ENCODE measurements around the gene PGM2. TPM values are rescaled to one million over a fixed set of nuclear protein-coding genes. Genes with fewer than 3 reads are reported as not detected.
"Not testable (repeated sequence)": the region's sequence is repeated elsewhere in the genome, so short reads cannot be mapped to it uniquely, and the experiment has no call there.

Gene PGM2
- 11.5 TPM for total RNA-seq
- long read RNA-seq, transcript PGM2-201 (14 exons, 3,264 nt), result major isoform, 5 of 10 reads
- long read RNA-seq, partial matches to known transcripts, result 1 of 10 reads
- long read RNA-seq, other reads (novel, unspliced or antisense), result 4 of 10 reads

GRCh38 chr4:37826295-37827029 lies at the start of gene PGM2:
PGM2 (plus strand) TSS chr4:37826686; CDS start chr4:37826733, 47 bp downstream.
- Histone ChIP-seq H3K27me3 (ENCODE audit: low read depth) (no peaks in the 10 kb centered on the region), H3K4me1 (peaks cover 69% of the 10 kb centered on the region), H3K27ac (replicated peaks) (peak within 1 kb of the TSS; percentile 92), H3K9me3 (replicated peaks) (no peaks in the 10 kb centered on the region), H3K4me3 (peak within 1 kb of the TSS; percentile 91), H3K36me3 (peaks cover 20% of the 10 kb centered on the region)
- DNase-seq, result peak; percentile 93
- intact Hi-C loops (cut with micrococcal nuclease), result loop anchor here (10.0 kb wide), 1 partner anchor 58 kb away; no protein-coding TSS in a partner anchor
- TF ChIP-seq CTCF (IDR thresholded peaks at IDR 0.05; ENCODE audit: borderline replicate concordance), result no peak

- Histone ChIP-seq H3K27ac (replicated peaks) (no peak overlapping the region), H3K27me3 (ENCODE audit: low read depth) (no peaks in the 10 kb centered on the region), H3K9me3 (replicated peaks) (no peaks in the 10 kb centered on the region), H3K4me3 (no peak overlapping the region), H3K36me3 (no peaks in the 10 kb centered on the region), H3K4me1 (no peaks in the 10 kb centered on the region)
- intact Hi-C loops (cut with micrococcal nuclease), result no loop called here
- DNase-seq, result no peak
- no peak for TF ChIP-seq CTCF (IDR thresholded peaks at IDR 0.05; ENCODE audit: borderline replicate concordance)
These were observed 46.6 kb upstream of the PGM2 start for GRCh38 chr4:37779896-37780295.

- intact Hi-C loops (cut with micrococcal nuclease), result no loop called here
These were observed 45.9 kb upstream of the PGM2 start for GRCh38 chr4:37780444-37781130.

DNA sequence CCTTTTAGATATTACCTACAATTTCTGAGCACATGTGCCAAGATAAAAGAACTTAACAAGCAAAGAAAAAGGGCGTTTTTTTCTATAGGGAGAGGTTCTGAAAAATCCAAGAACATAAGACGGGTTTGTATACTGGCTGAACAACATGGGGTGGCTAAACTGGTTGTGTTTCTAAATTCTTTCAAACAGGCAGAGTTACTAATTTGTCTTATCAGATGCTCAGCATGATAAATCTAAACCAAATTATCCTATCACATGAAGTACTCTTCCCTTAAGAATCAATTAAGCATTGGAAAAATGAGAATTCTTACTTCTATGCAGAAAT lies 45.4 kb upstream of the PGM2 start:
- no peaks in the 10 kb centered on the region for H3K36me3 ChIP-seq
- intact Hi-C loops (cut with micrococcal nuclease), result no loop called here
- H3K27ac ChIP-seq (replicated peaks), result no peak overlapping the region
- no peaks in the 10 kb centered on the region for H3K9me3 ChIP-seq (replicated peaks)
- H3K4me3 ChIP-seq, result no peak overlapping the region
- no peaks in the 10 kb centered on the region for H3K4me1 ChIP-seq
- DNase-seq, result no peak
- no peak for TF ChIP-seq CTCF (IDR thresholded peaks at IDR 0.05; ENCODE audit: borderline replicate concordance)
- no peaks in the 10 kb centered on the region for H3K27me3 ChIP-seq (ENCODE audit: low read depth)

More at GRCh38 chr4:37780444-37781130, 45.9 kb upstream of the PGM2 start:
- no peaks in the 10 kb centered on the region for H3K9me3 ChIP-seq (replicated peaks)
- no peaks in the 10 kb centered on the region for H3K36me3 ChIP-seq
- TF ChIP-seq CTCF (IDR thresholded peaks at IDR 0.05; ENCODE audit: borderline replicate concordance), result peak; percentile 23
- H3K4me3 ChIP-seq, result no peak overlapping the region
- no peaks in the 10 kb centered on the region for H3K4me1 ChIP-seq
- no peak for DNase-seq
- H3K27me3 ChIP-seq (ENCODE audit: low read depth), result no peaks in the 10 kb centered on the region
- H3K27ac ChIP-seq (replicated peaks), result no peak overlapping the region

DNA sequence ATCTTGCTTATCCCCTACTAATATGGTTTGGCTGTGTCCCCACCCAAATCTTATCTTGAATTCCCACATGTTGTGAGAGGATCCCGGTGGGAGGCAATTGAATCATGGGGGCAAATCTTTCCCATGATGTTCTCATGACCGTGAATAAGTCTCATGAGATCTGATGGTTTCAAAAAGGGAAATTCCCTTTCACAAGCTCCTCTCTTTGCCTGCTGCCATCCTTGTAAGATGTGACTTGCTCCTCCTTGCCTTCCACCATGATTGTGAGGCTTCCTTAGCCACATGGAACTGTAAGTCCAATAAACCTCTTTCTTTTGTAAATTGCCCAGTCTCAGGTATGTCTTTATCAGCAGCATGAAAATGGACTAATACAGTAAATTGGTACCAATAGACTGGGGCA lies 40.2 kb upstream of the PGM2 start:
- H3K9me3 ChIP-seq (replicated peaks); H3K27ac ChIP-seq (replicated peaks); H3K4me1 ChIP-seq; intact Hi-C loops (cut with micrococcal nuclease); H3K4me3 ChIP-seq; H3K36me3 ChIP-seq; DNase-seq: not testable (repeated sequence)
- peaks cover 13% of the 10 kb centered on the region for H3K27me3 ChIP-seq (ENCODE audit: low read depth)

- H3K4me3 ChIP-seq; H3K36me3 ChIP-seq; intact Hi-C loops (cut with micrococcal nuclease): not testable (repeated sequence)
These were observed 38.5 kb upstream of the PGM2 start for GRCh38 chr4:37787883-37788460.

More at GRCh38 chr4:37787883-37788460, 38.5 kb upstream of the PGM2 start:
- H3K27me3 ChIP-seq (ENCODE audit: low read depth), result peaks cover 13% of the 10 kb centered on the region
- not testable (repeated sequence) for DNase-seq; H3K4me1 ChIP-seq; H3K27ac ChIP-seq (replicated peaks); H3K9me3 ChIP-seq (replicated peaks)
